COLO668 (cell line): ENCODE data around the gene KRT12.
"Not testable (repeated sequence)": the region's sequence is repeated elsewhere in the genome, so short reads cannot be mapped to it uniquely, and the experiment has no call there.

Experiments used
- DNase-seq: peaks from one replicate; lab custom pipeline; 2025; ENCODE audit not compliant: unreplicated experiment; lab: John Stamatoyannopoulos, UW

Gene KRT12

DNA sequence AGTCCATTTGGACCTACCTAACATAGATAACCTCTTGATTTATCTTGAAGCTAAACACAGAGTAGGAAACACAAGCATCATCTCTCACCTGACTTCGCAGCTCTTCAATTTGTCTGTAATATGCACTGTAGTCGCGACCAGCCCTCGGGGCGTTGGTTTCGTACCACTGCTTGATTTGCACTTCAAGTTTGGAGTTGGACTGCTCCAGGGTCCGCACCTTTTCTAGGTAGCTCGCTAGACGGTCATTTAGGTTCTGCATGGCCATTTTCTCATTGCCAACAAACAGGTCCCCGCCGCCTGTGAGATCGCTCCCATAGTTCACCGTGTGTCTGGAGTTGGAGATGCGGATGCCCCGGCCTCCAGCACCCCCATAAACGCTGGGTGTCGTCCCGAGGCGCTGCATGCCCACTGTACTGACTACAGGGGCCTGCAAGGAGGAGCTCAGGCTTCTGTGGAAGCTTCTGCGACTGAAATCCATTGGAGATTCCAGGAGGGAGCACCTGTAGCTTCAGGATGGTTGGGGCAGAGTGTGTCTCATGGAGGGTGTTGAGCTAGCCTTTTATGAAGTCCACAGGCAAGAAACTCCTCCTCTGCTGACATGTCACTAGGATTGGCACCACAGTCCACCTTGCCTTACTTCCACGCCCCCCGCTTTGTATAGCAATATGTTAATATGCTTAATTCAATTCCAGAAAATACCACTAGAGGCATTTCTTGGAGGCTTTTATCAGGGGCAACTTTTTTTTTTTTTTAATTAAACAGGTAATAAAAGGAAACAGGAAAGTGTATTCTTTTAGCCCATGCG, 17.9 kb upstream of the KRT12 start, which contains the start of gene KRT20:
Gene KRT20 (minus strand): TSS at position 535 of the 805 bp plus-strand sequence. CDS start 57 bp downstream, at position 478.
- DNase-seq, result no peak

DNA sequence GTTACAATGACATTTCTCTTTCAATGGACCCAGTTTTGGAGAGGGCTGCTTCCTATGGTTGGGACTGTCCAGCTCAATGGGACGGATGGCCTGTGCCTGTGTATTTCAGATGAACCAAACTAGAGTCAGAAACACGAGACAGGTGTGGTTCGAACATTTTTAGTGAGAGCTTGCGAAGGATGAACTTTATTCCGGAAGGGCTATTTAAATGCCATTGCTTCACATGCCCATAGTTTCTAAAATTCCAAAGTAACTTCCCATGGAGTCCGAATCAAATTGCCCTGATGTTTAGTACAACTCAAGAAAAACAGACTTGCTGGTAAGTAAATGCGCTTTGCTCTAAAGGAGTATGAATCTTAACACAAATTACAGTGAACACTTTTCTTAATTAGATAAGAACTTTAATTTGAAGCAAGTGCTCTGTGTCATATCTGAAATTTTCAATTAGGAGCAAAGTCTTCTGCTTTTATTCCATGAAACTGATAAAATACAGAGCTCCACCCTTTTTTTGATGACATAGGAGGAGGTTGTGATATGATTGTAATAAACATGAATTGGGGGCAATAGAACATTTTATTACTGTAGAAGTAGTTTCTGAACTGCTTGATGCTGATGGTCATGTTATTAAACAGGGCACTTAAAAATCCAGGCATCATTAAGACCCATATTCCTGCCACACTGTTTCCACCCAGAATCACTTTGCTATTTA, 16.8 kb upstream of the KRT12 start:
- no peak for DNase-seq

DNA sequence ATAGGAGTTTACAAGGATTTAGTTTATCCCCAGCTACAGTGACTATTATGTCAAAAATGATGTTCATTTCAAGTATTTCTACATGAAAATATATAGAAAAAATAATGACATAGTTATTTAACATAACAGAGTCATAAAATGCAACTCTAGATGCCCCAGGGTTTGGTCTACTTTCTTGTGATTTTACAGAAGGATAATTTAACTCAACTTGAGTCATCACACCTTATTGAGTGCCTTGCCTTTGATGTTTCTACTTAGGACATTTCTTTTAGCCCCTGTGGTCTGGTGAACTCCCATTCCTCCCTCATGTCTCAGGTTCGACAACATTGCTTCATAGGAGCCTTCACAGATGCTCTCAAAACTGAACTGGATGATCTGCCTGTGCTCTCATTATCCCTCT, 16.0 kb upstream of the KRT12 start:
- DNase-seq, result no peak

DNA sequence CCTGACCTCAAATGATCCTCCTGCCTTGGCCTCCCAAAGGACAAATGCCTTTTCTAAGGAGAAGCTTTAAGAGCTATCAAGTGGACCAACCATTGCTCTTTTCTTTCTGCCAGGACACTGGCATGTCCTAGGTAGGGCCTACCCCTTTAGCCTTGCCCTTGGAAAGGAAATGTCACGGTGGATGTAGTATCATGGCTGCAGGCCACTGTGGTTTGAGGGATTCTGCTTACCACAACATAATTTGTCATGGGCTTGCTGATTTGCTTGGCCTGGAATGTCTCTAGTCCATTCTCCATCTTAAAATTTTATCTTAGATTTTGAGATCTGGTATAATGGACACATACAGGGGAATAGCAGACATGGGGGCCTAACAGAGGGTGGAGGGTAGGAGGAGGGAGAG, 12.0 kb upstream of the KRT12 start:
- DNase-seq, result no peak

DNA sequence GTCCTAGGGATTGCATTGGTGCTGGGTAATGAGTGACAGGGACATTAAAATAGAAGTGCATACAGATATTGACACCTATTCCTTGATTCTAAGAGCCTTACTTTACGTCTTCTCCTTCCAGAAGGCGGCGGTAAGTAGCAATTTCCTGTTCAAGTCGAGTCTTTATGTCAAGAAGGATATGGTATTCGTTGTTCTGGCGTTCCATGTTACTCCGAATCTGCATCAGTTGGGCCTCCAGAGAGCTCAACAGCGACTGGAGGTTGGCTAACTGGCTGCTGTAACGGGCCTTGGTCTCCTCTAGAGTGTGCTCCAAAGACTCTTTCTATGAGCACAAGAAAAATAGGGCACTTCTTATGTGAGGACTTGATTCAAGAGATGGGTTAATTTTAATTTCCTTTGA, 11.0 kb upstream of the KRT12 start:
- no peak for DNase-seq

DNA sequence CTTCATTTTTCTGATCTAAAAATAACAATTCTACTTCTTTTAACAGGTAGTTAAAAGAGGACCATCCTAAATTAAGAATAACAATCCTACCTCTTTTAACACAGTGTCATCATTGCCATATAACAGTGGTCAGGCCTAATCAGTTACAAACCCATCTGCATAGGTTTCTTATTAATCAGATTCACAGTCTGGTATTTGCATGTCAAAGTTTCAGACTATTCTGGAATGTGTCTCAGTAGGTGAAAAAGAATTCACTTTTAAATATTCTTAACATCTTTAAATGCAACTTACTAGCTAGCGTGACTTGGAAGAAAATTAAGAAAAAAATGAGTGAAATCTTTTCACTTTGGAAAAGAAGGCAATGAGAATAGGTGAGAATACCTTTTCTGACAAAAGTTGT, 6.8 kb upstream of the KRT12 start:
- no peak for DNase-seq

DNA sequence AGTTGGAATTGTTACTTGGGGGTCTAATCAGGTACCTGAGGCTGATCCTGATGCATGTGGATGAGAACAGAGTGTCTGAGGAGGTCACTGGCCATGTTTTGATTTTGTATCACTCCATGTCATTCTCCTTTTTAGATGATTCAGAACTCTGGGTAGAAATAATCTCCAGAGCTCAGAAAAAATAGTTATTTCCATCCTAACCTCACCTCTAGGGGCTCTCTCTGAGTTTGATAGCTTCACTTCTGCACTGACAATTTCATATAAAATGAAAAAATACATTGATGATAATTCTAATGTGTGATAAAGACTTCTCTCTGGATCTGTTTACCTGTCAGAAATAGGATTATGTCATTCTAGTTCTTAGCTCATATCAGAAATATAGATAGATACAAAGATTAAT, 6.2 kb upstream of the KRT12 start:
- no peak for DNase-seq

DNA sequence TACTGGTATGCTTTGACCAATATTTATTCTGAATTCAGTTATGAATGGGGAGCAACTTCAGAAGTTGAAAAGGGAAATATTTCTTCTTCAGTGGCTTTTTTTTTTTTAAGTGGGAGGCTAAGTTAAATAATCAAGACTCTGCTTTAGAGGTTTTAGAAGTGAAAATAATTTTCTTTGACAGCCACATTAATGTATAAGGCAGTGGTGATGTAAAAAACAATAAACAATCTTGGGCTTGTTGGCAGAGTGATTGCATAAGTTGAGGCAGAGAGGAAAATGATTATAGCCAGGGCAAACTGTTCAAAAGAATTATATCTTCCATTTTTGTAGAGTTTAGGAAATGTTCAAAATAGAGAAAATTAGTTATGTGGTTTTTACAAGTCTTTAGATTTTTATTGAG, 5.4 kb upstream of the KRT12 start:
- no peak for DNase-seq

DNA sequence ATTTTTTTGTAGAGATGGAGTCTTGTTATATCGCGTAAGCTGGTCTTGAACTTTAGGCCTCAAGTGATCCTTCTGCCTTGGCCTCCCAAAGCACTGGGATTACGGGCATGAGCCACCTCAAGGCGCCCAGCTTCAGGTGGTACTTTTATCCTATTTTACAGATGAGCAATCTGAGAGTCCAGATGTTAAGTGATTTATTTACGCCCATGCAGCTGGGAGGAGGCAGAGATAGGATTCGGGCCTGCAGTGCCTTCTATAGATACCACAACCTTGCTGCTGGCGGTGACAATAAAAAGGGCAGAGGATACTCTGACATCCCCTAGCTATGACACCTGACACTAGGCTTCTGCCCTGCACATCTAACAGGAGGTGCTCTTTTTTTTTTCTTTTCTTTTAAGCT, 4.3 kb upstream of the KRT12 start:
- DNase-seq, result no peak

DNA sequence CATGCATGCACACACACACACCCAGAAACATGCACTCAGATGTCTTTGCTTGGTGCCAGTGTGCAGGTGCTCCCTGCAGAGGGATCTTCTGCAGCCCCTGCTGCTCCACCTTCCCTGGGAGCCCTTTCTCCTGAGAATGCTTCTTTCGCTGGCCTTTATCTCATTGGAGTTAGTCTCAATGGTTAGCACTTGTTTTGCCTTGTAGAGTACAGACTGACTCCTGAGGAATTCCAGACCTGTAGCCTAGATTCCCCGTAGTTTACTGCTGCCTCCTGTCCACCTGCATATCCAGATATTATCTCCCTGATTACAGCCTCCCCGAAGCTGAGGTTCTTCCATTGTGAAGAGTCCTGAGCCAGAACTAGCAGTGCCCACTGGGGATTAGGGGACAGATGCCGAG, 3.1 kb upstream of the KRT12 start:
- DNase-seq, result no peak

DNA sequence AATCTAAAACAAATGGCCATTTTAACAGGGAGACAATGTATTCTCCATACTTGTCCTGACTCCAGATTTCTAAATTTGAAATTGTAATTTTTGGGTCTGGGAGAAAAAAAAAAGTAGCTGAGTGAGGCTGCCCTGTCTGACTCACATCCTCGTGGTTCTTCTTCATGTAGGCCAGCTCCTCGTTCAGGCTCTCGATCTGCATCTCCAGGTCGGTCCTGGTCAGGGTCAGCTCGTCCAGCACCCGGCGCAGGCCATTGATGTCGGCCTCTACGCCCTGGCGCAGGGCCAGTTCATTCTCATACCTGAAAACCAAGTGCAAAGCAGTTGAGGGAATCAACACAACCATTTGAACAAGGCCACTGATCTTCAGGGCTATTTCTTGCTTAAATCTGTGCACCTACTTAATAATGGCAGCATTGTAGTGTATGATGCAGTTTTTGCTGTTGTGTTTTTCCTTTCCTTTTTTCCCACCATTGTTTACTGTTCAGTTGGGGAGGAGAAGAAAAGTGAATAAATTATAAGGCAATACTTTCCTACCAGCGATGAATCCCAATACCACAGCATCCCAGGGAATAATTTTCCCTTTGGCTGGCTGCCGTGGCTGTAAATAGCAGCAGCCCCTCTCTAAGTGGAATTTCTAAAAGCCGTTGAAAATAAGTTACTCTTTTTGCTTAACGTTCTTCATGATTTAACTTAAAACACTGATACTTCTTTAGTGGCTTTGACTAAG, 2.2 kb downstream of the KRT12 start:
- DNase-seq, result no peak

DNA sequence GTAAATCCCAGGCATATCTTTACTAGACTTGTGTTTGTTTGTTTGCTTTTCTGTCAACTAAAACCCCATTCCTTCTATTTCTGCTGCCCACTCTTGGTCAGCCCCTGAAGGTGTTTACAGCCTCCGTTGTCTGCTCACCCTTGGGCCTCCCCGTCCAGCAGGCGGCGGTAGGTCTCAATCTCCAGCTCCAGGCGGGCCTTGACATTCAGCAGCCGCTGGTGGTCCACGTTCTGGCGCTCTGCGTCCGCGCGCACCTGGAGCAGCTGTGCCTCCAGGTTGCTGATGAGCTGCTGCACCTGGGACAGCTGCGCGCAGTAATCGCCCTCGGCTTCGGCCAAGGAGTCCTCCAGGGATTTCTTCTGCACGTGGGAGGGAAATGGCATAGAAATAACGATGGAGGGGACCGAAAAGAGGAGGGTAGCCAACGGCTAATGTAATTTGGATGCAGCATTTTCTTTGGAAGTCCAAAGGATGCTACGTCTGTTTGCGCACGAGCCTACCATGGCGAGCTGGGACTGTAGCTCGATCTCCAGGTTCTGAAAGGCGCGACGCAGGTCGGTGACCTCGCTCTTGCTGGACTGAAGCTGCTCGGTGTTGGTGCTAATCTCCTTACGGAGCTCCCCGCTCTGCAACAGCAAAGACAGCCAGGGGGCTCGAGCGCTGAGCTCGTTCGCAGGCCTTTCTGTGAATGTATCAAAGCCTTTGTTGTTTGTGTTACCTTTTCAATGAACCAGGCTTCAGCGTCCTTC, 3.9 kb downstream of the KRT12 start:
- DNase-seq, result no peak

DNA sequence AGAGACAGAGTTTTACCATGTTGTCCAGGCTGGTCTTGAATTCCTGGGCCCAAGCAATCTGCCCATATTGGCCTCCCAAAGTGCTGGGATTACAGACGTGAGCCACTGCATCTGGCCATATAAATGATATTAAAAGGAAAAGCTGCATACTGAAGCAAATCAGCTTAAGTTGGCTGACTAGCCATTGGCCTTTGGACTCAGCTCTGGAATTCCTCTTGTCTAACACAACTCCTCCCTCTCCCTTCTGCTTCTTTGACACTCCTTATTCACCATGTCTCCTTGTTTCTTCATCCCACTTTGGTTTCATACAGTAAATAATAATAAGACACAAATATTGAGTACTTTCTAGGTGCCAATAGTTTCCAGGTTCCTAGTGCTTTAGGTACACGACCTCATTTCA, 7.5 kb downstream of the KRT12 start:
- no peak for DNase-seq

DNA sequence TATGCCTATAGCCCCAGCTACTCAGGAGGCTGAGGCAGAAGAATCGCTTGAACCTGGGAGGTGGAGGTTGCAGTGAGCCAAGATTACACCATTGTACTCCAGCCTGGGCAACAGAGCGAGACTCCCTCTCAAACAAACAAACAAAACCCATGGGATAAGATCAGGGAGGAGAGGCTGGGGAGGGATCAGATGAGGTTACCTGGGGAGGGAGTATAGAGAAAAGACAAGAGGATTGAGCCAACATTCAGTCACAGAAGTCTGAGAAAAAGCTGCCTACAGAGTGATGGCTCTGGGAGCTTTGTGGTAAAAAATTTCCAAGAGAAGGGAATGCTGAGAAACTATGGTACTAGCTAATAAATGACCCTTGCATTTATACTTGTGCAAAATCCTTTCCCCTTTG, 8.4 kb downstream of the KRT12 start:
- not testable (repeated sequence) for DNase-seq

DNA sequence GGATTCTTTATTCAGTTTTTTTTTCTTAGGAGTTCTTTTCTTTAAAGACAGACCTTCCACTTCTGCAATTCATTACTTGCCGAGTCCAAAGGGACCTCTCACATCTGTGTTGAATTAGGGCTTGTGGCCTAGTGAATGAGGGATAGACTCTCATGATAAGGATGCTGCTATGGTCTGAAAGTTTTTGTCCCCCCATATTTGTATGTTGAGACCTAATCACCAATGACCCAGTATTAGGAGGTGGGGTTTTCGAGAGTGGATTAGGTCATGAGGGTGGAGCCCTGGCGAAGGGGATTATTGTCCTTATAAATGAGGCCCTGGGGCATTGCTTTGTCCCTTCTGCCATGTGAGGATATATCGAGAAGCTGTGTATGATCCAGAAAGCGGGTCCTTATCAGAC, 9.5 kb downstream of the KRT12 start:
- DNase-seq, result no peak

DNA sequence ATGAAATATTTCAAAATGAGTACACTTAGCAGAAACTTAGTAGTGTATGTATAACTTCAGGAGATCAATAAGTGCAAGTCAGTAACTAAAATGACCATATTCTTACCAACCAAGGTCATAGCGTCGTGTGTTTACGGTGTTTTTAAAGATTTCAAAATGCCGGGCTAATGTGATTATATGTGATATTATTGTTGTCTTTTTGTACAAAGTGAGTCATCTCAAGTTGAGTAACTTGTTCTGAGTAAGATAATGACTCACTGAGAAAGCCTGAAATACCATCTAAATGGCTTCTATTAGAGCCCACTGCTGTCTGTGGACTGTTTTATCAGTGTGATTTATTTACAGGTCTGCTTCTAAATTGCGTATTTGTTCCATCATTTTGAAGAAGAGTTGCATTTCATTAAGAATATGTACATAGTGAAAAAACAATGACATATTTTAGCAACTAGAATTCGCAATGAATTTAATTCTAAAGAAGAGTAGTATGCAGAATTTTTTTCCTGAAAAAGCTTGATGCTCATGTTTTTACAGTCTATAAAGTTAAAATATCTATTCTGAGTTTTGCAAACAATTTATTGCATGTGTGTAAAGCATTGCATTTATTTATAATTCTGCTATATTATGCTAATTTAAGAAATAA, 12.7 kb downstream of the KRT12 start:
- DNase-seq, result no peak

DNA sequence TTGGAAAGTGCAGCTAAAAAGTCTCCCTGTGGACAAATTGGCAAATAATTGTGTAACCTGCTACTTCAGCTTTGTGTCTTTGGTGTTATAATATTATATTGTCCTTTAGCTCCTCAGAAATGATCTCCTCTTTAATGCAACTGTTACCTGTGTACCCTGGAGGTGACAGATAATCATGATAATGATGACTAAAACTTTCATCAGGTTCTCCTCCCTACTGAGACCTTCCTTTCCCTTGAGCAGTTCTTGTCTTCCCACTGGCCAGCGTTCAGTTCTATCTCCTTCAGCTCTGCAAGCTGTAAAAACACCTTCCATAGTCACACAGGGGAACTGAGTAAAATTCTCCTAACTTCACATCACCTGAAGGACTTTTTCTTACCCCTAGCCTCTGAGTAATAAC, 14.7 kb downstream of the KRT12 start:
- no peak for DNase-seq

DNA sequence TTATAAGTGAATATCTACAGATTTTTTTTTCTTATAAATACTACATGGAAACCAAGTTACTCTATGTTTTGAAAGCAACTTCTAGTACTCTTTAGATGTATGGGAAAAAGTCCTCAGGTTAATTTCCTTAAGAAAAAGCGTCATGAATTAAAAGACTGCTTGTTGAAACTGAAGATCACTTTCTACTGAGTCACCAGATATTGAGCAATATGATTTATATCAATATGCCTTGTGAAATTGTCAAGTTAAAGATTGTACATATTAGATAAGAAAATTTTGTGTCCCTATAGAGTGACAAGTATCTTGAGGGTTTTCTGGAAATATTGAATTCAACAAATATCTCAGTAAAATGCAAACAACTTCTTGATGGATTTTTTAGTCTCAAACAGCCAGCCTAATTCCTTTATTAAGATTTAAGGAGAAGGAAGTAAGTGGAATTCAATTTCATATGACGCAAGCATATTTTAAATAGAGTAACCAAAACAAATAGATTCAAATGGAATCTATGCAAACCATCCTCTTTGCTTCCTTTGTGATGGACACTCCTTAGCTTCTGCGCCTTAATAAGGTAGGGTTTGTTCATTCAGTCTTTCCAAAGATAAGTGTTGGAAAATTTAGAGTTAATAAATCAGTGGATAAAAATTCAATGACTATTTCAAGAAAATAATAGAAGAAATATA, 16.6 kb downstream of the KRT12 start:
- DNase-seq, result no peak

DNA sequence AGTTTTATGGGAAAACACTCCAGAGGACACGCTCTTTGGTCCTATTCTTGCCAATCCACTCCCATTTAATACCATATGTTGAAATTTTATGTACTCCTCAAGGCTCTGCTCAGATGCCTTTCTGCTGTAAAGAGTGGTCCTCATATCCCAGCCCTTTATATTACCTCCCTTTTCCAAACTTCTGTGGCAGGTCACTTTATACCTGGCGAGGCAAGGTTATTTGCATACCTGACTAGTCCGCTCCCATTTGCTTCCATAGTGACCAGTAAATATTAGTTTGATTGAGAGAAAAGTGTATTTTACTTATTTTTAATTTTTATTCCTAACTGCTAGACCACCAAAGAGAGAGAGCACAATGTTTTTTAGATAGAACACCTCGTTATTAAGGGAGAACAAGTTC, 17.3 kb downstream of the KRT12 start:
- DNase-seq, result no peak

DNA sequence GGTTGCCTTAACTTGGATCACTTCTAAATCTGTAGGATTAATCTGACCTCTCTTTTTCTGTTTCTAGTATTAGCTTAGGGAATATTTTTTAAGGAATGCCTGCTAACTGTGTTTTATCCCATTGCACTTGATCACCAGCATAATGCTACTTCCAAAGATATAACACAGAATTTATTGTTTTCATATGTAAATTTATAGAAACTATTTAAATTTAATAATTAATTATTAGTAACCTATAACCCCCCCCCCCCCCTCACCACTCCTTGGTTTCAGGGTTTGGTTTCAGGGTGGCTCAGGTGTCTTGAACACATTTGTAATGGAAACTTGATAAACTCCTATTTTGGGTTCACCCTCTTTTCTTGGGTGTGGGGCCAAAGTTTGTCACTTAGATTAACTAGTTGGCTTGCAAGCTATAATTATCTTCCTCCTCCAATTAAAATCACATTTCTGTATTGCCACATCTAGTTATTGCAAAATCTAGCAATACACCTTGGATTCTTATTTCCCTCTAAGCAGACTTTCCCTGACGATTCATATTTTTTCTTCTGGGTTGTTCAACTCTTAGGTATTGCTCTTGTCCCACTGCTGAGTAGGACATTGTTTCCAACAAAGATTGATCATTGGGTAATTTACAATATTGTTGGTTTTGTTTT, 18.3 kb downstream of the KRT12 start:
- no peak for DNase-seq
